PC-9 (cell line): ENCODE measurements around the gene FAM229A.

Source experiments
- EZH2 ChIP-seq: fragments of 200-600 bp; sonication (generic); IDR thresholded peaks from 2 replicates; pipeline ENCODE4 v1.8.0; 2017; ENCODE audit warnings: antibody characterized with exemption, low read depth
- TF ChIP-seq, protein P1 (sequence below): fragments of 200-600 bp; sonication (generic); conservative IDR thresholded peaks from 2 replicates; pipeline ENCODE4 v1.6.1; 2017; ENCODE audit warnings: mixed run types, antibody characterized with exemption, mild to moderate bottlenecking, moderate library complexity

DNA sequence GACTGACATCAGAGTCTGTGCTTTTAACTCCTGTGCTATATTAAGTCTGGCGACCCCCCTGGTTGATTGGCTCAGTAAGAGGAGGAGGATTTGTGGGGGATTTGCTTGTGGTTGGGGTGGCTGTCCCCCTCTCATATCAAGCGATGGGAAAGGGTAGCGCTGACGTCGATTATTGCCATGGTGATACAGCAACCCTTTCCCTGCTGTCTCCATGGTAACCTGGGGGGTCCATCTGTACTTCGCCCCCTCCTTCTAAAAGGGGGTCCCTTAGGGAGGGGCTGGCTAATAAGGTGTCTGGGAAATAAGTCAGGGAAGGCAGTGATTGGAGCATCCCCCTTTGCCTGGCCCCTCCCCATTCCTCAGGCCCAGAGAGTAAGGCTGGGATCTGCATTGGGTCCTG, 4.7 kb downstream of the FAM229A start:
- TF ChIP-seq, protein P1, sequence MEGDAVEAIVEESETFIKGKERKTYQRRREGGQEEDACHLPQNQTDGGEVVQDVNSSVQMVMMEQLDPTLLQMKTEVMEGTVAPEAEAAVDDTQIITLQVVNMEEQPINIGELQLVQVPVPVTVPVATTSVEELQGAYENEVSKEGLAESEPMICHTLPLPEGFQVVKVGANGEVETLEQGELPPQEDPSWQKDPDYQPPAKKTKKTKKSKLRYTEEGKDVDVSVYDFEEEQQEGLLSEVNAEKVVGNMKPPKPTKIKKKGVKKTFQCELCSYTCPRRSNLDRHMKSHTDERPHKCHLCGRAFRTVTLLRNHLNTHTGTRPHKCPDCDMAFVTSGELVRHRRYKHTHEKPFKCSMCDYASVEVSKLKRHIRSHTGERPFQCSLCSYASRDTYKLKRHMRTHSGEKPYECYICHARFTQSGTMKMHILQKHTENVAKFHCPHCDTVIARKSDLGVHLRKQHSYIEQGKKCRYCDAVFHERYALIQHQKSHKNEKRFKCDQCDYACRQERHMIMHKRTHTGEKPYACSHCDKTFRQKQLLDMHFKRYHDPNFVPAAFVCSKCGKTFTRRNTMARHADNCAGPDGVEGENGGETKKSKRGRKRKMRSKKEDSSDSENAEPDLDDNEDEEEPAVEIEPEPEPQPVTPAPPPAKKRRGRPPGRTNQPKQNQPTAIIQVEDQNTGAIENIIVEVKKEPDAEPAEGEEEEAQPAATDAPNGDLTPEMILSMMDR: no peak
- TF ChIP-seq EZH2: no peak
